ENCODE measurements around the gene MICA. TPM values are rescaled to one million over a fixed set of nuclear protein-coding genes. Genes with fewer than 3 reads are reported as not detected.
"Not testable (repeated sequence)": the region's sequence is repeated elsewhere in the genome, so short reads cannot be mapped to it uniquely, and the experiment has no call there.

MICA gene
- total RNA-seq, 2 experiments from 2014 or later, result 10.5 to 11.3 TPM

GRCh38 chr6:31374118-31374517 lies 29.3 kb upstream of the MICA start:
- not testable (repeated sequence) for H3K4me3 Mint-ChIP-seq, H3K4me1 Mint-ChIP-seq, H3K27ac Mint-ChIP-seq, H3K9me3 Mint-ChIP-seq, H3K36me3 Mint-ChIP-seq, DNase-seq
- H3K27me3 Mint-ChIP-seq, result peaks cover 17% of the 10 kb centered on the region

- H3K36me3 Mint-ChIP-seq, result peaks cover 4% of the 10 kb centered on the region
- H3K4me3 Mint-ChIP-seq, result no peak overlapping the region
- H3K27me3 Mint-ChIP-seq, result peaks cover 21% of the 10 kb centered on the region
- no peak overlapping the region for H3K27ac Mint-ChIP-seq
- H3K4me1 Mint-ChIP-seq, result peaks cover 4% of the 10 kb centered on the region
- no peak for DNase-seq
- H3K9me3 Mint-ChIP-seq, result peaks cover 5% of the 10 kb centered on the region
Observed at GRCh38 chr6:31375699-31376098, 27.7 kb upstream of the MICA start.

- peaks cover 3% of the 10 kb centered on the region for H3K9me3 Mint-ChIP-seq
- H3K27ac Mint-ChIP-seq, result no peak overlapping the region
- H3K4me1 Mint-ChIP-seq, result peaks cover 2% of the 10 kb centered on the region
- H3K27me3 Mint-ChIP-seq, result peaks cover 21% of the 10 kb centered on the region
- peaks cover 2% of the 10 kb centered on the region for H3K36me3 Mint-ChIP-seq
- H3K4me3 Mint-ChIP-seq, result no peak overlapping the region
- DNase-seq, result no peak
Observed at GRCh38 chr6:31377029-31377428, 26.4 kb upstream of the MICA start.

GRCh38 chr6:31378062-31378720 lies 25.2 kb upstream of the MICA start:
- no peak for DNase-seq
- no peak overlapping the region for H3K27ac Mint-ChIP-seq
- peaks cover 21% of the 10 kb centered on the region for H3K27me3 Mint-ChIP-seq

GRCh38 chr6:31378721-31379103 lies 24.7 kb upstream of the MICA start:
- Mint-ChIP-seq H3K9me3 (no peaks in the 10 kb centered on the region), H3K4me1 (no peaks in the 10 kb centered on the region), H3K27ac (no peak overlapping the region), H3K4me3 (no peak overlapping the region), H3K27me3 (peaks cover 21% of the 10 kb centered on the region), H3K36me3 (no peaks in the 10 kb centered on the region)
- DNase-seq, result no peak

More at GRCh38 chr6:31378062-31378720, 25.2 kb upstream of the MICA start:
- no peaks in the 10 kb centered on the region for H3K4me1 Mint-ChIP-seq
- H3K9me3 Mint-ChIP-seq, result no peaks in the 10 kb centered on the region
- H3K4me3 Mint-ChIP-seq, result no peak overlapping the region
- no peaks in the 10 kb centered on the region for H3K36me3 Mint-ChIP-seq

GRCh38 chr6:31379850-31380249 lies 23.5 kb upstream of the MICA start:
- DNase-seq, result no peak
- Mint-ChIP-seq H3K27me3 (peaks cover 21% of the 10 kb centered on the region), H3K36me3 (no peaks in the 10 kb centered on the region), H3K27ac (no peak overlapping the region), H3K4me3 (no peak overlapping the region), H3K4me1 (no peaks in the 10 kb centered on the region), H3K9me3 (no peaks in the 10 kb centered on the region)

GRCh38 chr6:31381666-31382065 lies 21.7 kb upstream of the MICA start:
- no peak for DNase-seq
- peaks cover 21% of the 10 kb centered on the region for H3K27me3 Mint-ChIP-seq
- H3K4me1 Mint-ChIP-seq, result no peaks in the 10 kb centered on the region
- H3K36me3 Mint-ChIP-seq, result no peaks in the 10 kb centered on the region
- no peak overlapping the region for H3K4me3 Mint-ChIP-seq
- no peaks in the 10 kb centered on the region for H3K9me3 Mint-ChIP-seq
- H3K27ac Mint-ChIP-seq, result no peak overlapping the region

- no peaks in the 10 kb centered on the region for H3K4me1 Mint-ChIP-seq
- peaks cover 15% of the 10 kb centered on the region for H3K27me3 Mint-ChIP-seq
- DNase-seq, result no peak
- H3K9me3 Mint-ChIP-seq, result no peaks in the 10 kb centered on the region
- no peak overlapping the region for H3K4me3 Mint-ChIP-seq
- H3K36me3 Mint-ChIP-seq, result no peaks in the 10 kb centered on the region
- H3K27ac Mint-ChIP-seq, result no peak overlapping the region
Observed at GRCh38 chr6:31383149-31383548, 20.2 kb upstream of the MICA start.

GRCh38 chr6:31385041-31385440 lies 18.4 kb upstream of the MICA start:
- no peaks in the 10 kb centered on the region for H3K4me1 Mint-ChIP-seq
- H3K27me3 Mint-ChIP-seq, result no peaks in the 10 kb centered on the region
- no peak overlapping the region for H3K27ac Mint-ChIP-seq
- DNase-seq, result no peak
- no peak overlapping the region for H3K4me3 Mint-ChIP-seq
- H3K9me3 Mint-ChIP-seq, result no peaks in the 10 kb centered on the region
- H3K36me3 Mint-ChIP-seq, result no peaks in the 10 kb centered on the region

GRCh38 chr6:31386099-31386498 lies 17.3 kb upstream of the MICA start:
- H3K9me3 Mint-ChIP-seq, result no peaks in the 10 kb centered on the region
- H3K4me3 Mint-ChIP-seq, result no peak overlapping the region
- peaks cover 2% of the 10 kb centered on the region for H3K4me1 Mint-ChIP-seq
- H3K27me3 Mint-ChIP-seq, result no peaks in the 10 kb centered on the region
- DNase-seq, result no peak
- no peak overlapping the region for H3K27ac Mint-ChIP-seq
- H3K36me3 Mint-ChIP-seq, result no peaks in the 10 kb centered on the region

GRCh38 chr6:31386977-31387376 lies 16.4 kb upstream of the MICA start:
- Mint-ChIP-seq H3K4me1 (peaks cover 2% of the 10 kb centered on the region), H3K27me3 (no peaks in the 10 kb centered on the region), H3K9me3 (no peaks in the 10 kb centered on the region), H3K27ac (no peak overlapping the region), H3K36me3 (no peaks in the 10 kb centered on the region), H3K4me3 (no peak overlapping the region)
- no peak for DNase-seq

- not testable (repeated sequence) for H3K36me3 Mint-ChIP-seq, H3K9me3 Mint-ChIP-seq, H3K27me3 Mint-ChIP-seq, H3K4me1 Mint-ChIP-seq, H3K27ac Mint-ChIP-seq, H3K4me3 Mint-ChIP-seq, DNase-seq
Observed at GRCh38 chr6:31388916-31389801, 14.2 kb upstream of the MICA start.

- DNase-seq, H3K27ac Mint-ChIP-seq, H3K4me1 Mint-ChIP-seq, H3K4me3 Mint-ChIP-seq, H3K36me3 Mint-ChIP-seq, H3K9me3 Mint-ChIP-seq, H3K27me3 Mint-ChIP-seq: not testable (repeated sequence)
Observed at GRCh38 chr6:31389802-31390132, 13.6 kb upstream of the MICA start.

GRCh38 chr6:31393932-31394331 lies 9.5 kb upstream of the MICA start:
- Mint-ChIP-seq H3K27ac (no peak overlapping the region), H3K9me3 (no peaks in the 10 kb centered on the region), H3K27me3 (no peaks in the 10 kb centered on the region), H3K4me1 (peaks cover 13% of the 10 kb centered on the region), H3K4me3 (no peak overlapping the region), H3K36me3 (no peaks in the 10 kb centered on the region)
- DNase-seq, result no peak

GRCh38 chr6:31394381-31394780 lies 9.0 kb upstream of the MICA start:
- Mint-ChIP-seq H3K36me3 (no peaks in the 10 kb centered on the region), H3K4me3 (no peak overlapping the region), H3K27ac (no peak overlapping the region), H3K9me3 (no peaks in the 10 kb centered on the region), H3K27me3 (no peaks in the 10 kb centered on the region), H3K4me1 (peaks cover 13% of the 10 kb centered on the region)
- no peak for DNase-seq

GRCh38 chr6:31395832-31396231 lies 7.6 kb upstream of the MICA start:
- Mint-ChIP-seq H3K27me3 (no peaks in the 10 kb centered on the region), H3K27ac (no peak overlapping the region), H3K9me3 (no peaks in the 10 kb centered on the region), H3K4me3 (no peak overlapping the region), H3K36me3 (peaks cover 1% of the 10 kb centered on the region), H3K4me1 (peaks cover 16% of the 10 kb centered on the region)
- DNase-seq, result no peak
